GM19351 (cell line): ENCODE measurements around the gene FAH.

Experiments used
- ATAC-seq: cut with Tn5 transposase; IDR thresholded peaks from one replicate; pipeline ENCODE4 v1.9.1; 2021; ENCODE audit warnings: mild to moderate bottlenecking, moderate library complexity; ENCODE audit not compliant: unreplicated experiment

FAH gene

GRCh38 chr15:80233581-80233980, 80.8 kb downstream of the FAH start:
- ATAC-seq: no peak

GRCh38 chr15:80234883-80235282, 82.1 kb downstream of the FAH start:
- ATAC-seq: no peak
